ENCODE data around the gene PRR30. TPM values are rescaled to one million over a fixed set of nuclear protein-coding genes. Genes with fewer than 3 reads are reported as not detected.

Gene PRR30
- total and polyA plus RNA-seq, 10 of the 15 experiments (the other 5 are each of a cell fraction or from before 2014, with no cell fraction given) = not detected

DNA sequence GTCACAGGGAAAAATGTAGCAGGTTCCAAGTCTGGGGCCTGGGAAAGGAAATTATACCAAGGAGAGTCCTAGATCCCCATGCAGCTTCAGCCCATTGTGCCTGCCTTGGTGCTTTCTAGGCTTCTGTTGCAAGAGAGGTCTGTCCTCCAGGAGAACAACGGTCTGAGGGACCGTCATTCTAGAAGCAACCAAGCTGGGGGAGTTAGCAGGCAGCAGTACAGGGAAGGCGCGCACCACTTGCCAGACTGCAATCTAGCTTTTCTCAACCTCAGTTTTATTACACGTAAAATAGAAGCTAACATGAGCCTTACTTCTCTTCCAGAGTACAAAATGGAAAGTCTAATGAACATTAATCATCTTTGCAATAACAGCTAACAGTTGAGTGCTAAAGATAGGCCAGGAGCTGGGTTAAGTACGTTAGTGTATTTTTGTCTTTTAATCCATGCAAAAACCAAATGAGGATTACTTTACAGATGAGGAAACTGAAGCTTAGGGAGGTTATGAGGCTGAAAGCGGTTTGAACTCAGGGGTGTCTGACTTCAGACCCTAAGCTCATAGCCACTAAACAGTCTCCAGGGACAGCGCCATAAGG lies 11.5 kb upstream of the PRR30 start:
- intact Hi-C loops (cut with micrococcal nuclease; ENCODE audit: unreplicated experiment) (no loop called here), in situ Hi-C loops (cut with MboI) (no loop called here)
- Histone ChIP-seq H2AFZ (ENCODE audit: control insufficient read depth, low read depth, low read length) (no peak overlapping the region), H3K36me3 (ENCODE audit: control insufficient read depth in 2 of 2, insufficient read depth in 2 of 2, low read length in 1 of 2) (no peaks in the 10 kb centered on the region), H3K9ac (ENCODE audit: control insufficient read depth, insufficient read depth, low read length) (no peak overlapping the region), H3K4me2 (ENCODE audit: control insufficient read depth, insufficient read depth) (no peak overlapping the region), H4K20me1 (ENCODE audit: control insufficient read depth, insufficient read depth) (no peaks in the 10 kb centered on the region), H3K27me3 (replicated peaks in 1 of 2; ENCODE audit: control insufficient read depth in 2 of 2, insufficient read depth in 2 of 2, low read length in 1 of 2) (no peaks in the 10 kb centered on the region; a peak in 1 of 4 replicates), H3K4me3 (no peak overlapping the region), H3K27ac (ENCODE audit: control insufficient read depth, insufficient read depth) (no peak overlapping the region), H3K4me1 (ENCODE audit: control insufficient read depth, insufficient read depth, low read length) (no peaks in the 10 kb centered on the region), H3K79me2 (ENCODE audit: control insufficient read depth, insufficient read depth, low read length) (no peaks in the 10 kb centered on the region), H3K9me3 (replicated peaks; ENCODE audit: control insufficient read depth, insufficient read depth, low read length) (no peaks in the 10 kb centered on the region)
- ChIA-PET POLR2A (interaction anchor here (0.6 to 1.3 kb wide), 2 partner anchors 16 to 35 kb away, joined by 3 read pairs; partner anchors contain the start of gene PREB), SMC1A (ENCODE audit: uncharacterized antibody, unreplicated experiment) (interaction anchor here (0.7 to 2.2 kb wide), 2 partner anchors 11 to 40 kb away, joined by 3 to 10 read pairs; no protein-coding TSS in a partner anchor), RAD21 (ENCODE audit: unreplicated experiment) (no interaction called here), CTCF (interaction anchor here (0.9 to 2.9 kb wide), 3 partner anchors 16 to 129 kb away, joined by 3 to 10 read pairs (median 7); no protein-coding TSS in a partner anchor)
- no peak for FAIRE-seq
- 38% methylated on average over 8 of the region's 8 CpGs for WGBS (ENCODE audit: insufficient coverage, insufficient replicate concordance, low lambda C conversion rate, missing lambda C conversion rate)
- no peak for DNase-seq (ENCODE audit: low read depth, low spot score)
- TF ChIP-seq EED (IDR thresholded peaks at IDR 0.05; ENCODE audit: low read depth) = no peak
- no peak for ATAC-seq
- BruUV-seq (replicated peaks) = no TSS peak

DNA sequence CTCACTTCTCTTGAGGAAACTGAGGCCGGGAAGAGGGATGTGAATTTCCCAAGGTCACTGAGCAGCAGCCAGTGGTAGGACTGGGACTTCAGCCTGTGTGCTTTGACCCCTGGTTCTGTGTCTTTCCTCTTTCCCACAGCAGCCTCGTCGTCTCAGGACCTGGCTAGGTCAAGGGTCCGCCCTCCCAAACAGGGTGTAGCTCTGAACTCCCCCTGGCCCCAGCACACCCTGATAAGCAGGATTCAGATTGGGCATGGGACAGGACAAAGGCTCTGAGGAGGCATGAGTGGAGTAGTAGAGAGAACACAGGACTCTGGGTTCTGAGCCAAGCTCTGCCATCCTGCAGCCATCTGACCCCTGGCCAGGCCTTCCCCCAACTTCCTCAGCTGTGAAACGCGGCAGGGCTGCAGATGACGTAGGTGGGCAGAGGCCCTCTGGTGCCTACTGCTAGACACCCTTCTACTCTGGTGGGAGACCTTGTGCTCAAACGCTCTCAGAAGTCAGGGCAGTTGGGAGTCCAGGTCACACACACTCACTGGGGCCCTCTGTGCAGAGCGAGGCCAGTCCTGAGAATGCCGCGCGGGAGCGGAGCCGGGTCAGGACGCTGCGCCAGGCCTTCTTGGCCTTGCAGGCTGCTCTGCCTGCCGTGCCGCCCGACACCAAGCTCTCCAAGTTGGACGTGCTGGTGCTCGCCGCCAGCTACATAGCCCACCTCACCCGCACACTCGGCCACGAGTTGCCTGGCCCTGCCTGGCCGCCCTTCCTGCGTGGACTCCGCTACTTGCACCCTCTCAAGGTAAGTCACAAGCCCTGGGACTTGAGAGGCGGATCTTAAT lies 10.6 kb upstream of the PRR30 start:
- 47% methylated on average over 27 of the region's 29 CpGs for WGBS (ENCODE audit: insufficient coverage, insufficient replicate concordance, low lambda C conversion rate, missing lambda C conversion rate)
- Histone ChIP-seq H3K27ac (ENCODE audit: control insufficient read depth, insufficient read depth) (no peak overlapping the region), H3K79me2 (ENCODE audit: control insufficient read depth, insufficient read depth, low read length) (no peaks in the 10 kb centered on the region), H3K9ac (ENCODE audit: control insufficient read depth, insufficient read depth, low read length) (no peak overlapping the region), H3K36me3 (ENCODE audit: control insufficient read depth in 2 of 2, insufficient read depth in 2 of 2, low read length in 1 of 2) (no peaks in the 10 kb centered on the region), H2AFZ (ENCODE audit: control insufficient read depth, low read depth, low read length) (no peak overlapping the region), H3K4me1 (ENCODE audit: control insufficient read depth, insufficient read depth, low read length) (no peaks in the 10 kb centered on the region), H3K4me2 (ENCODE audit: control insufficient read depth, insufficient read depth) (no peak overlapping the region), H3K4me3 (no peak overlapping the region), H3K27me3 (replicated peaks in 1 of 2; ENCODE audit: control insufficient read depth in 2 of 2, insufficient read depth in 2 of 2, low read length in 1 of 2) (no peaks in the 10 kb centered on the region; a peak in 1 of 4 replicates), H4K20me1 (ENCODE audit: control insufficient read depth, insufficient read depth) (no peaks in the 10 kb centered on the region), H3K9me3 (replicated peaks; ENCODE audit: control insufficient read depth, insufficient read depth, low read length) (no peaks in the 10 kb centered on the region)
- no peak for ATAC-seq
- no peak for TF ChIP-seq TCF12 (IDR thresholded peaks at IDR 0.05; ENCODE audit: low read depth, low read length)
- TF ChIP-seq RELA (IDR thresholded peaks at IDR 0.05; ENCODE audit: borderline replicate concordance, partially characterized antibody) = no peak
- POLR2A ChIA-PET = interaction anchor here (0.6 kb wide), 1 partner anchor 34 kb away, joined by 3 read pairs; no protein-coding TSS in a partner anchor
- in situ Hi-C loops (cut with MboI) (no loop called here), intact Hi-C loops (cut with micrococcal nuclease; ENCODE audit: unreplicated experiment) (no loop called here)
- no peak for FAIRE-seq
- no peak for DNase-seq (ENCODE audit: low read depth, low spot score)
- RAD21 ChIA-PET (ENCODE audit: unreplicated experiment) = interaction anchor here (0.8 kb wide), 1 partner anchor 130 kb away, joined by 3 read pairs; no protein-coding TSS in a partner anchor
- SMC1A ChIA-PET (ENCODE audit: uncharacterized antibody, unreplicated experiment) = no interaction called here
- no TSS peak for BruUV-seq (replicated peaks)
- CTCF ChIA-PET = interaction anchor here (1.5 kb wide), 1 partner anchor 18 kb away, joined by 4 read pairs; no protein-coding TSS in a partner anchor

Measured in GM12878 (cell line).